GM12873 (cell line): ENCODE measurements around the gene GPR85.

Experiments used
- TF ChIP-seq, protein P1 (sequence below): IDR thresholded peaks from 2 replicates; pipeline ENCODE4 v1.5.1; 2012; ENCODE audit warnings: low read depth, mild to moderate bottlenecking, moderate library complexity, low read length, control low read depth; ENCODE audit not compliant: insufficient read depth; ENCODE audit errors: missing control alignments

The GPR85 gene

DNA sequence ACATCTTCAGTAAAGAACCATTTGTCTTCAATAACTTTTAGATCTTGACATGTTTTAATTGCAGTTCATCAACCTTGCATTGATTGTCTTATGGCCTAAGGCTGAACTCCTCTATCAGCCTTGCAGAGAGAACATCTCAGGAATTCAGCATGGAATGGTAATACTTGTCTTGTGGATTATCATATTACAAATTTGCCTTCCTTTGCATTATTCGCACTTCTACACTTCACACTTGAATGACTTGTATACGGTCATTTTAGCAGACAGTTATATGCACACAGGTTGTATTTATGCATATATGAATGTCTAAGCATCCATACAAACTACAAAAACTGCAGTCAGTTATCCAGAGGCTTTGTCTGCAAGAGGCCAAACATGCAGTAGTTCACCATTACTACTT lies 31.7 kb downstream of the GPR85 start:
- TF ChIP-seq, protein P1, sequence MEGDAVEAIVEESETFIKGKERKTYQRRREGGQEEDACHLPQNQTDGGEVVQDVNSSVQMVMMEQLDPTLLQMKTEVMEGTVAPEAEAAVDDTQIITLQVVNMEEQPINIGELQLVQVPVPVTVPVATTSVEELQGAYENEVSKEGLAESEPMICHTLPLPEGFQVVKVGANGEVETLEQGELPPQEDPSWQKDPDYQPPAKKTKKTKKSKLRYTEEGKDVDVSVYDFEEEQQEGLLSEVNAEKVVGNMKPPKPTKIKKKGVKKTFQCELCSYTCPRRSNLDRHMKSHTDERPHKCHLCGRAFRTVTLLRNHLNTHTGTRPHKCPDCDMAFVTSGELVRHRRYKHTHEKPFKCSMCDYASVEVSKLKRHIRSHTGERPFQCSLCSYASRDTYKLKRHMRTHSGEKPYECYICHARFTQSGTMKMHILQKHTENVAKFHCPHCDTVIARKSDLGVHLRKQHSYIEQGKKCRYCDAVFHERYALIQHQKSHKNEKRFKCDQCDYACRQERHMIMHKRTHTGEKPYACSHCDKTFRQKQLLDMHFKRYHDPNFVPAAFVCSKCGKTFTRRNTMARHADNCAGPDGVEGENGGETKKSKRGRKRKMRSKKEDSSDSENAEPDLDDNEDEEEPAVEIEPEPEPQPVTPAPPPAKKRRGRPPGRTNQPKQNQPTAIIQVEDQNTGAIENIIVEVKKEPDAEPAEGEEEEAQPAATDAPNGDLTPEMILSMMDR = no peak

GRCh38 chr7:113046453-113046852 lies 40.2 kb downstream of the GPR85 start:
- TF ChIP-seq, protein P1 = no peak

- TF ChIP-seq, protein P1 = no peak
Observed at GRCh38 chr7:113045379-113045778, 41.2 kb downstream of the GPR85 start.

- TF ChIP-seq, protein P1 = no peak
Observed at GRCh38 chr7:113044394-113044793, 42.2 kb downstream of the GPR85 start.

DNA sequence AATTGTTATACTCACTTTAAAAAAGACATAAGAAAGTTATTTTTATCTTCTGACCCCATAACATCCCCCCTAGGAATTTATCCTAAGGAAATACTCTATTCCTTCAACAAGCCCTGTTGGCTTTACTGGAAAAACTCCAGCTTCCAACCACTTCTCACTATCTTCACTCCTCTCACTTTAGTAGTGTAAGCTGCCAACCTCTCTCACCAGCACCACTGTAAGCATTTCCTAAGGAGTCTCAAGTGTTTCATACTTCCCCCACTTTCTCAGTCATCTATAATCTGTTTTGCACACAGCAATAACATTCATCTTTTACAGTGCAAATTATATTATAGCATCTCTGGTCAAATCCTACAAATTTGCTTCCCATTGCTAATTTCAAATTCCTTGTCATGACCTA lies 45.8 kb downstream of the GPR85 start:
- TF ChIP-seq, protein P1 = no peak

DNA sequence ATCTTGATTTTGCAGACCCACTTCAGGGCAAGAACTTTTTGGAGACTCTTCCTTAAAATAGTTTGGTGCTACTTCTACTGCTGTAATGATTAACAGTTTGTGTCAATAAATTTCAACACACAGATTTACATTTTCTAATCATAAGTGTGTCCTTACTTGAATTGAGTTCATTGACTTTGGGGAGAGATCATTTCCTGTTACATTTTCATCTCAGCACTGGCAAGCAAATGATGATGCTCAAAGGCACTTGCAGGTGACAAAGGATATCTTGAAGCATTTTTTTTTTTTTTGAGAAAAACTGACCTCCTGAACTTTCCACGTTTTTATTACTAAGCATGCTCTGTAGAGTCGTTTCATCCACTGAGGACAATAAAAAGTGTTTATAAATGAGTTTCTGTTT lies 52.7 kb downstream of the GPR85 start:
- TF ChIP-seq, protein P1 = no peak
